AG09309 (cell line): Measurements from ENCODE around the gene FGFBP1.

Experiments
- DNase-seq: peaks from one replicate; pipeline ENCODE4 v3.0.0-alpha.2; 2010; ENCODE audit warnings: low read depth
- H3K4me3 ChIP-seq: 2 replicates; pipeline ENCODE4 v1.5.1; 2011; ENCODE audit warnings: mild to moderate bottlenecking, low read depth, low read length, moderate library complexity; ENCODE audit not compliant: control insufficient read depth
- TF ChIP-seq, protein P1 (sequence below): IDR thresholded peaks from 2 replicates; pipeline ENCODE4 v1.5.1; 2011; ENCODE audit warnings: mild to moderate bottlenecking, low read depth, low read length, inconsistent platforms; ENCODE audit not compliant: insufficient read depth, control insufficient read depth; ENCODE audit errors: missing control alignments

The FGFBP1 gene

DNA sequence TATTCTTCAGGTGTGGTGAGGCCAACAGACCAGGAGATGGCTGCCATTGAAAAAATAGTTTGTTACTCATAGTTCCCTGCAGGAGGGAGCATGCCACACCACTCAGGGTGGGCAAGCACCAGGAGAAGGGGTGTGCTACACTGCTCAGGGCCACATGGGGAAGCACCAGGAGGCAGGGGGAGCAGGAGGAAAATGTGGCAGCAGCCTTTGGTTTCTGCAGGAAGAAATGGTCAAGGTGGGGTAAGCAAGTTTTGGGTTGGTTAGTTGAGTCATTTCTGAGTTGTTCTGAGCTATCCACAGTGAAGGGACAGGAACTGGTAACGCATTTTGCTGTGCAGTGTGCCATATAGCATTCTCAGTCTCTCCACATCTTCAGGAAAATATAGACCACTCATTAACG lies 23.8 kb downstream of the FGFBP1 start:
- no peak overlapping the region for H3K4me3 ChIP-seq
- TF ChIP-seq, protein P1, sequence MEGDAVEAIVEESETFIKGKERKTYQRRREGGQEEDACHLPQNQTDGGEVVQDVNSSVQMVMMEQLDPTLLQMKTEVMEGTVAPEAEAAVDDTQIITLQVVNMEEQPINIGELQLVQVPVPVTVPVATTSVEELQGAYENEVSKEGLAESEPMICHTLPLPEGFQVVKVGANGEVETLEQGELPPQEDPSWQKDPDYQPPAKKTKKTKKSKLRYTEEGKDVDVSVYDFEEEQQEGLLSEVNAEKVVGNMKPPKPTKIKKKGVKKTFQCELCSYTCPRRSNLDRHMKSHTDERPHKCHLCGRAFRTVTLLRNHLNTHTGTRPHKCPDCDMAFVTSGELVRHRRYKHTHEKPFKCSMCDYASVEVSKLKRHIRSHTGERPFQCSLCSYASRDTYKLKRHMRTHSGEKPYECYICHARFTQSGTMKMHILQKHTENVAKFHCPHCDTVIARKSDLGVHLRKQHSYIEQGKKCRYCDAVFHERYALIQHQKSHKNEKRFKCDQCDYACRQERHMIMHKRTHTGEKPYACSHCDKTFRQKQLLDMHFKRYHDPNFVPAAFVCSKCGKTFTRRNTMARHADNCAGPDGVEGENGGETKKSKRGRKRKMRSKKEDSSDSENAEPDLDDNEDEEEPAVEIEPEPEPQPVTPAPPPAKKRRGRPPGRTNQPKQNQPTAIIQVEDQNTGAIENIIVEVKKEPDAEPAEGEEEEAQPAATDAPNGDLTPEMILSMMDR = no peak
- no peak for DNase-seq

DNA sequence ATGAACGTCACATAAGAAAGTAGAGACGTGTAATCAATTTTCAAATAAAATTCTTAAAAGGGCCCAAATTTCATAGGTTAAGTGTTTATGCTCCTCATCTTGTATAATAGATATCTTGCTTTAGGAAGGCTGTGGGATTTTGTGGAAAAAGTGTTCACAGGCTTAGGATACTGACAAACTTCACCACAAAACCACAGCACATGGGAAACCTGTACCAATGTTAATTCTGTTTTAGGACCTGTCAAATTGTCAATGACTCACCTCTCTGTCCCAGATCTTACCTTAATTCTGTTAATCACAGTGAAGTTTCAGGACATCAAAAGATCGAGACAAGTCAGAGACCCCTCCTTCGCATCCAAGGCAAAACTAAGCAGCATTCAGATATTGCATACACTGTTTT lies 24.2 kb downstream of the FGFBP1 start:
- TF ChIP-seq, protein P1 = no peak
- no peak for DNase-seq
- no peak overlapping the region for H3K4me3 ChIP-seq

- H3K4me3 ChIP-seq = no peak overlapping the region
- TF ChIP-seq, protein P1 = no peak
- peak; percentile 85 for DNase-seq
Measured at GRCh38 chr4:15913631-15913970, 24.9 kb downstream of the FGFBP1 start.

GRCh38 chr4:15912961-15913630 lies 25.4 kb downstream of the FGFBP1 start:
- no peak overlapping the region for H3K4me3 ChIP-seq
- TF ChIP-seq, protein P1 = no peak
- no peak for DNase-seq

GRCh38 chr4:15912236-15912635 lies 26.3 kb downstream of the FGFBP1 start:
- DNase-seq = no peak
- TF ChIP-seq, protein P1 = no peak
- H3K4me3 ChIP-seq = no peak overlapping the region

DNA sequence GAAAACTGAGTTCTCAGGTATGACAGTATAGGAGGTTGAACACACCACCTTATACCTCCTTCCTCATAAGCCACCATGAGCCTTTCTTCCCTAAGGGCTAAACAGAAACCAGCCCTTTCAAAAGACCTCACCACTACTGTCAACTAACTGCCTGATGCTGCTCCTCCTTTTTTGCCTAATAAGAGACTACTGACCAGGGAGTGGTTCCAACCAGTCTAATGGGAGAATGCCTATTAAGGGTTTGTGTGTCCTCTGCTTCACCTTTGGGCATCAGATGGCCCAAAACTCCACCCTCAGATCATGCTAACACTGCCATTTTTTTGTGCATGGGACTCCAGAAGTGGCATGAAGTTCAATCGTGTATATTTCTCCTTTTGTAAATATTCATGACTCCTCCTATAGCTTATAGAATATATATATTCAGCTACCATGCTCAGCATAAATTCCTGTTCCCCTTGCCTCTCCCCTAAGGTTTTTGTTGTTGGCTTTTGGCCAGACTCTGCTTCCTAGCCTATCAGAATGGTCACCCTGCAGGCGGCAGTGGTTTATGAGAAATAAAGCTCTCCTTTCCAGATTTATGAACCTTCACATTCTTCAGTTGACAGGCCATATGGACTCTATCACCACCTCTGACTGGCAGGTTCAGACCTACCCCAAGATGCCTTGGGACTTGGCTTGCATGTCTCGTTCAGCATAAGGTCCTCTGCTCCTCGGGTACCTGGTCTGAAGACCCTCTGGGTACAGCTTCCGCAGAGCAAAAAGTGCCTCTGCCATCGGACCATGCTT lies 28.2 kb downstream of the FGFBP1 start:
- no peak for DNase-seq
- H3K4me3 ChIP-seq = no peak overlapping the region
- TF ChIP-seq, protein P1 = no peak

DNA sequence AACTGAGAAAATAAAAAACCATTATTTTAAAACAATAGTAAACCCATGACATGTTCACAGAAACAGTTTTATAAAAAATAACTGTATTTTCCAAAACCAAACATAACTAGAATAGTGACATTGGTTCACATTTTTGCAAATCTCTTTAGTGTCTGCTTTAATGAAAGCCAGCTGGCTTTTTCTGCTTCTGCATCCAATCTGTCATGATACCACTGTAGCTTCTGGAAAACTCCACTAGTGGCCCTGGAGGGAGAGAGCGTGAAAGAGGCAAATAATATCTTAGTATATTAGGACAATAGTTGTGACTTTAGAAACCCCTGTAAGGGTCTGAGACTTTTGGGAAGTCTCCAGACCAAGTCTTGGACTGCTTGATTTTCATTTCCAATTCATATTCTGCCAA lies 31.1 kb downstream of the FGFBP1 start:
- TF ChIP-seq, protein P1 = no peak
- no peak overlapping the region for H3K4me3 ChIP-seq
- DNase-seq = no peak
